AG09319 (cell line): ENCODE results near the gene DLGAP5.

Experiments used
- DNase-seq: peaks from one replicate; pipeline ENCODE4 v3.0.0-alpha.2; 2010; ENCODE audit warnings: low read depth; ENCODE audit errors: extremely low read depth
- CTCF ChIP-seq: IDR thresholded peaks from 2 replicates; pipeline ENCODE4 v1.5.1; 2011; ENCODE audit warnings: low read depth, mild to moderate bottlenecking, inconsistent platforms, low read length, moderate library complexity

The DLGAP5 gene

GRCh38 chr14:55152052-55152753 lies 39.2 kb downstream of the DLGAP5 start:
- DNase-seq: no peak
- TF ChIP-seq CTCF: no peak

- no peak for DNase-seq
- TF ChIP-seq CTCF: no peak
These were observed 39.8 kb downstream of the DLGAP5 start for GRCh38 chr14:55151601-55152000.

GRCh38 chr14:55146425-55146824 lies 45.0 kb downstream of the DLGAP5 start:
- TF ChIP-seq CTCF: no peak
- DNase-seq: no peak

- TF ChIP-seq CTCF: no peak
- no peak for DNase-seq
These were observed 48.9 kb downstream of the DLGAP5 start for GRCh38 chr14:55142466-55142865.

- no peak for DNase-seq
- TF ChIP-seq CTCF: no peak
These were observed 49.6 kb downstream of the DLGAP5 start for GRCh38 chr14:55141825-55142224.

GRCh38 chr14:55139696-55140509 lies 51.5 kb downstream of the DLGAP5 start:
- no peak for DNase-seq
- TF ChIP-seq CTCF: no peak

GRCh38 chr14:55139141-55139540 lies 52.2 kb downstream of the DLGAP5 start:
- no peak for DNase-seq
- no peak for TF ChIP-seq CTCF
